ENCODE measurements around the gene CCDC127. TPM values are rescaled to one million over a fixed set of nuclear protein-coding genes. Genes with fewer than 3 reads are reported as not detected.
"Not testable (repeated sequence)": the region's sequence is repeated elsewhere in the genome, so short reads cannot be mapped to it uniquely, and the experiment has no call there.

CCDC127 gene
- total RNA-seq, 4 donors from 2014 or later: 0.97 to 4.2 (median 1.9) TPM

DNA sequence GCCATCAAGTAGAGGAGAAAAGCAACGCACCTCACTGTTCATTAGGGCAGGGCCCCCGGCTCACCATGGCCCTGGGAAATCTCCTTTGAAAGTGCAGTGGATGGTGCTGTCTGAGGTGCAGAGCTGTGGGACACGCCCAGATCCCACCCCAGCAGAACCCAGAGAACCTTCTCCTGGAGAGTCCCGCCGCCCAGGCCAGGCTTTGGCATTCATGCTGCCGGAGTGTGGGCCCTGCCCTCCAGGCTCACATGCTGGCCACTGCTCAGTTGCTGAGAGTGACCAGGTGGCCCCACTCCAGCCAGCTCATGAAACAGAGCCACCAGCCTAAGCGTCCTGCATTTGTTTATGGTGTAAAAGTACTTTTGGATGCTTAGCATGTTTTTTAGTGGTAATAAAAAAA is 50.4 kb downstream of the CCDC127 start:
- DNase-seq: no peak
- Histone ChIP-seq H3K9me3 (no peaks in the 10 kb centered on the region), H3K27me3 (no peaks in the 10 kb centered on the region), H3K4me3 (no peak overlapping the region), H3K27ac (no peak overlapping the region), H3K4me1 (peaks cover 0 to 19% (median 0%) of the 10 kb centered on the region in 3 donors), H3K36me3 (no peaks in the 10 kb centered on the region)
- TF ChIP-seq, protein P1, sequence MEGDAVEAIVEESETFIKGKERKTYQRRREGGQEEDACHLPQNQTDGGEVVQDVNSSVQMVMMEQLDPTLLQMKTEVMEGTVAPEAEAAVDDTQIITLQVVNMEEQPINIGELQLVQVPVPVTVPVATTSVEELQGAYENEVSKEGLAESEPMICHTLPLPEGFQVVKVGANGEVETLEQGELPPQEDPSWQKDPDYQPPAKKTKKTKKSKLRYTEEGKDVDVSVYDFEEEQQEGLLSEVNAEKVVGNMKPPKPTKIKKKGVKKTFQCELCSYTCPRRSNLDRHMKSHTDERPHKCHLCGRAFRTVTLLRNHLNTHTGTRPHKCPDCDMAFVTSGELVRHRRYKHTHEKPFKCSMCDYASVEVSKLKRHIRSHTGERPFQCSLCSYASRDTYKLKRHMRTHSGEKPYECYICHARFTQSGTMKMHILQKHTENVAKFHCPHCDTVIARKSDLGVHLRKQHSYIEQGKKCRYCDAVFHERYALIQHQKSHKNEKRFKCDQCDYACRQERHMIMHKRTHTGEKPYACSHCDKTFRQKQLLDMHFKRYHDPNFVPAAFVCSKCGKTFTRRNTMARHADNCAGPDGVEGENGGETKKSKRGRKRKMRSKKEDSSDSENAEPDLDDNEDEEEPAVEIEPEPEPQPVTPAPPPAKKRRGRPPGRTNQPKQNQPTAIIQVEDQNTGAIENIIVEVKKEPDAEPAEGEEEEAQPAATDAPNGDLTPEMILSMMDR (IDR thresholded peaks at IDR 0.05): no peak
- intact Hi-C loops (cut with DNase I): no loop called here
- 90 to 100% methylated on average over 1 to 6 of the region's 7 CpGs for WGBS, 2 donors

DNA sequence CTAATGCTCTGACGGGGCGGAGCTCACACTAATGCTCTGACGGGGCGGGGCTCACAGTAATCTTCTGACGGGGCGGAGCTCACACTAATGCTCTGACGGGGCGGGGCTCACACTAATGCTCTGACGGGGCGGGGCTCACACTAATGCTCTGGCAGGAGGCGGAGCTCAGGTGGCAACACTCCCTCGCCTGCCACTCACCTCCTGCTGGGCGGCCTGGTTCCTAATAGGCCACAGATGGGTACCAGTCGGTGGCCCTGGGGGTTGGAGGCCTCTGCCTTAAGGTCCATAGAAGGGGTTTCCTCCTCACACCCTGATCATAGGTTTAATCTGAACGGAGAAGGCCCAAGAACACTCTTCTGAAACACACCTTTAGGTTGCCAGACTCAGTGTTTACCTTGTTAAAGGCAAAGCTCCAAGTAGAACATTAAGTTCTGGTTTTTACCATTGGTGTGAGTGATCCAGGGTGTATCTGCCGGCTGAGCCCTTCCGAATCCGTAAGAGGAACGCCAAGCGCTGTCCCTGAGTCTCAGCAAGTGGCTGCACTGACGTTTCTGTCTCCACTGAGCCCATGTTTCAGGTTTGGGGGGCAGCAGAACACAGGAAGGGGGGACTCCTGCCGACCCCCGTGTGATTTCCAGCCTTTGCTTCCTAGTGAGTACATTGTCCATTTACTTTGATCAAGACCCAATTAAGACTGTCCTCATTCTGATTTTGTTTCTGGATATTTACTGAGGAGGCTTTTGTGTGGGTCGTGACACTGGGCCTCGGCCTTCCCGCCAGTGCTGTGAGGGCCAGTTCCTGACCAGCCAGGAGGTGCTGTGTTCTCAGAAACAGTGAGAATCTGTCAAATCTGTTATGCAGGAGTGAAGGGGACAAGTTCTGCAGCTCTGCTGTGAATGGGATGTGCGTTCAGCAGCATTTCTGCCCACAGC is 51.2 kb downstream of the CCDC127 start:
- TF ChIP-seq, protein P1 (IDR thresholded peaks at IDR 0.05): no peak
- no peak for TF ChIP-seq POLR2A (IDR thresholded peaks at IDR 0.05)
- no peak overlapping the region for H3K27ac ChIP-seq
- no peaks in the 10 kb centered on the region for H3K9me3 ChIP-seq
- H3K27me3 ChIP-seq: peaks cover 0 to 5% (median 0%) of the 10 kb centered on the region in 4 donors
- intact Hi-C loops (cut with DNase I): no loop called here
- no peaks in the 10 kb centered on the region for H3K36me3 ChIP-seq
- 87 to 97% methylated on average over 6 to 10 of the region's 27 CpGs for WGBS, 2 donors
- H3K4me3 ChIP-seq: no peak overlapping the region
- DNase-seq: no peak
- H3K4me1 ChIP-seq: peaks cover 0 to 19% (median 0%) of the 10 kb centered on the region in 3 donors

DNA sequence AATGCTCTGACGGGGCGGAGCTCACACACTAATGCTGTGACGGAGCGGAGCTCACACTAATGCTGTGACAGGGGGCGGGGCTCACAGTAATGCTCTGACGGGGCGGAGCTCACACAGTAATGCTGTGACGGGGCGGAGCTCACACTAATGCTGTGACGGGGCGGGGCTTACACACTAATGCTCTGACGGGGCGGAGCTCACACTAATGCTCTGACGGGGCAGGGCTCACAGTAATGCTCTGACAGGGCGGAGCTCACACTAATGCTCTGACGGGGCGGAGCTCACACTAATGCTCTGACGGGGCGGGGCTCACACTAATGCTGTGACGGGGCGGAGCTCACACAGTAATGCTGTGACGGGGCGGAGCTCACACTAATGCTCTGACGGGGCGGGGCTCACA is 53.2 kb downstream of the CCDC127 start:
- intact Hi-C loops (cut with DNase I); H3K36me3 ChIP-seq; DNase-seq; H3K4me3 ChIP-seq; H3K27ac ChIP-seq; H3K9me3 ChIP-seq: not testable (repeated sequence)
- H3K27me3 ChIP-seq: peaks cover 0 to 15% (median 0%) of the 10 kb centered on the region in 4 donors
- H3K4me1 ChIP-seq: peaks cover 0 to 17% (median 0%) of the 10 kb centered on the region in 3 donors
- WGBS, 2 donors: 88% methylated on average over 3 of the region's 25 CpGs; no CpG with 5 or more reads in 1 of the 2 donors

DNA sequence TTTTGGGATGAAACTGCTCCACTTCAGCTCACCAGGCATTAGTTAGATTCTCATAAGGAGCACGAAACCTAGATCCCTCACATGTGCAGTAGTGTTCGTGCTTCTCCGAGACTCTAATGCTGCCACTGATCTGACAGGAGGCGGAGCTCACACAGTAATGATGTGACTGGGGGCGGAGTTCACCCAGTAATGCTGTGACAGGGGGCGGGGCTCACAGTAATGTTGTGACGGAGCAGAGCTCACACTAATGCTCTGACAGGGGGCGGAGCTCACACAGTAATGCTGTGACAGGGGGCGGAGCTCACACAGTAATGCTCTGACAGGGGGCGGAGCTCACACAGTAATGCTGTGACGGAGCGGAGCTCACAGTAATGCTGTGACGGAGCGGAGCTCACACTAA is 53.7 kb downstream of the CCDC127 start:
- DNase-seq: no peak
- H3K4me1 ChIP-seq: peaks cover 0 to 11% (median 0%) of the 10 kb centered on the region in 3 donors
- peaks cover 0 to 20% (median 0%) of the 10 kb centered on the region in 4 donors for H3K27me3 ChIP-seq
- H3K27ac ChIP-seq: no peak overlapping the region
- 72 to 85% methylated on average over 5 to 12 of the region's 14 CpGs for WGBS, 2 donors
- no peaks in the 10 kb centered on the region for H3K36me3 ChIP-seq
- H3K9me3 ChIP-seq: no peaks in the 10 kb centered on the region
- intact Hi-C loops (cut with DNase I): no loop called here
- TF ChIP-seq, protein P1 (IDR thresholded peaks at IDR 0.05): no peak
- TF ChIP-seq POLR2A (IDR thresholded peaks at IDR 0.05): no peak
- no peak overlapping the region for H3K4me3 ChIP-seq

DNA sequence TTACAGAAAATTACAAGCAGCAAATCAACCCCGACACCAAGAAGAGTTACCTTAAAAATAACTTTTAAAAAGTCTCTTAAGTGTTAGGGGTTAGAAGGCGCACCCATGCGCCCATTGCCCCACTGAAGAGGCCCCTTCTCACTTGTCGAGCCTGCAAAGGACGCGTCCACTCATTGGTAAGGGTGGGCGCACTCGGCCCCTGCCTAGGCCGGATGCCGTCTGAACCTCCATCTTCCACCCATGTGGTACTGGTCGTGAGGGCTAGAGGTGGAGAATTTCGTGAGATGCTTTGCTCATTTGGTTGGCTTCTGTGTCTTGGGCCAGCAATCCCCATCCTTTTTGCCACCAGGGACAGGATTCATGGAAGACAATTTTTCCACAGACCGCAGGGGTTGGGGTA is 54.1 kb downstream of the CCDC127 start:
- H3K27me3 ChIP-seq: peaks cover 0 to 24% (median 0%) of the 10 kb centered on the region in 4 donors
- WGBS, 2 donors: 71 to 86% methylated on average over 11 to 13 of the region's 13 CpGs
- no peaks in the 10 kb centered on the region for H3K9me3 ChIP-seq
- DNase-seq: no peak
- intact Hi-C loops (cut with DNase I): no loop called here
- no peaks in the 10 kb centered on the region for H3K36me3 ChIP-seq
- H3K4me1 ChIP-seq: peaks cover 0 to 7% (median 0%) of the 10 kb centered on the region in 3 donors
- no peak overlapping the region for H3K4me3 ChIP-seq
- TF ChIP-seq, protein P1 (IDR thresholded peaks at IDR 0.05): no peak
- TF ChIP-seq POLR2A (IDR thresholded peaks at IDR 0.05): no peak
- no peak overlapping the region for H3K27ac ChIP-seq
